Cerebellar nuclear complex (tissue), 1 donor: Measurements from ENCODE around the gene NAT14.
"Not testable (repeated sequence)": the region's sequence is repeated elsewhere in the genome, so short reads cannot be mapped to it uniquely, and the experiment has no call there.

Experiments used
- DNase-seq, 2 experiments: peaks; one replicate each; lab custom pipeline; 2025; lab: John Stamatoyannopoulos, UW

Gene NAT14

GRCh38 chr19:55486971-55487923 lies 2.3 kb downstream of the NAT14 start:
- peak in 1 of 2 experiments; percentile 2 for DNase-seq

GRCh38 chr19:55487924-55488687 lies 3.1 kb downstream of the NAT14 start, which contains the start of gene SSC5D:
Gene SSC5D, plus strand, starts transcription at chr19:55488436. Its CDS starts 154 bp downstream, at chr19:55488590.
- DNase-seq = no peak

GRCh38 chr19:55488986-55489710 lies 4.2 kb downstream of the NAT14 start:
- no peak for DNase-seq

- DNase-seq = no peak
These were observed 4.9 kb downstream of the NAT14 start for GRCh38 chr19:55489711-55490477.

GRCh38 chr19:55490478-55491432 lies 5.8 kb downstream of the NAT14 start:
- DNase-seq = no peak

- DNase-seq = no peak
These were observed 6.8 kb downstream of the NAT14 start for GRCh38 chr19:55491546-55492360.

GRCh38 chr19:55492362-55492944 lies 7.5 kb downstream of the NAT14 start:
- DNase-seq = no peak

- DNase-seq = no peak
These were observed 8.2 kb downstream of the NAT14 start for GRCh38 chr19:55493052-55493644.

- no peak for DNase-seq
These were observed 8.7 kb downstream of the NAT14 start for GRCh38 chr19:55493645-55494171.

- DNase-seq = no peak
These were observed 9.3 kb downstream of the NAT14 start for GRCh38 chr19:55494172-55494761.

GRCh38 chr19:55495646-55496349 lies 10.8 kb downstream of the NAT14 start:
- no peak for DNase-seq

GRCh38 chr19:55496820-55497219 lies 11.8 kb downstream of the NAT14 start:
- DNase-seq = not testable (repeated sequence)

- DNase-seq = no peak
These were observed 12.8 kb downstream of the NAT14 start for GRCh38 chr19:55497763-55498162.

GRCh38 chr19:55498246-55498840 lies 13.4 kb downstream of the NAT14 start:
- no peak for DNase-seq

GRCh38 chr19:55500368-55500952 lies 15.5 kb downstream of the NAT14 start:
- DNase-seq = no peak

GRCh38 chr19:55502197-55502952 lies 17.4 kb downstream of the NAT14 start:
- DNase-seq = no peak
